Left ventricle myocardium inferior (tissue), 1 donor: Measurements from ENCODE around the gene HEXD. TPM values are rescaled to one million over a fixed set of nuclear protein-coding genes. Genes with fewer than 3 reads are reported as not detected.
A peak's percentile ranks its signal among the peaks of the same experiment; 100 is the strongest.

Source experiments
- DNase-seq: peaks from one replicate; pipeline ENCODE4 v3.0.0-alpha.2; 2020
- H3K27ac ChIP-seq: fragments of 200-600 bp; replicated peaks from 2 replicates; pipeline ENCODE4 v1.8.0; 2021
- H3K27me3 ChIP-seq: fragments of 200-600 bp; 2 replicates; pipeline ENCODE4 v1.8.0; 2021; ENCODE audit warnings: low read depth
- H3K36me3 ChIP-seq: fragments of 200-600 bp; 2 replicates; pipeline ENCODE4 v1.8.0; 2021
- H3K4me1 ChIP-seq: fragments of 200-600 bp; 2 replicates; pipeline ENCODE4 v1.8.0; 2021
- H3K4me3 ChIP-seq: fragments of 200-600 bp; 2 replicates; pipeline ENCODE4 v1.8.0; 2021; ENCODE audit warnings: mild to moderate bottlenecking, moderate library complexity
- H3K9me3 ChIP-seq: fragments of 200-600 bp; replicated peaks from 2 replicates; pipeline ENCODE4 v1.8.0; 2021
- CTCF ChIP-seq: fragments of 200-600 bp; IDR thresholded peaks from 2 replicates; pipeline ENCODE4 v1.8.0; 2021; ENCODE audit warnings: antibody characterized with exemption, mild to moderate bottlenecking, borderline replicate concordance
- intact Hi-C: fragments of 100-400 bp; cut with micrococcal nuclease; formaldehyde crosslinking; loops from one replicate; pipeline ENCODE4 v1.11.0; 2022
- total RNA-seq: library from RNA; stranded (reverse); fragmentation: NEBNext Ultra II Directional; extraction: Animal tissue kit (Norgen Biotek cat#: 25700); gene quantifications from one replicate; pipeline ENCODE4 v1.2.1, GENCODE V29; 2021
- donor health status: DM: no; HTN: yes; CAD: no; lungs with severe emphysema.

HEXD gene
- total RNA-seq, 1 donor from 2014 or later = 14.1 TPM

- Histone ChIP-seq H3K27me3 (no peaks in the 10 kb centered on the region), H3K27ac (peak overlapping the region; percentile 90), H3K4me3 (no peak overlapping the region), H3K4me1 (peaks cover 42% of the 10 kb centered on the region), H3K9me3 (no peaks in the 10 kb centered on the region), H3K36me3 (peaks cover 59% of the 10 kb centered on the region)
- no peak for TF ChIP-seq CTCF
- intact Hi-C loops = no loop called here
- peak; percentile 38 for DNase-seq
Measured at GRCh38 chr17:82487910-82488309, 69.8 kb downstream of the HEXD start.

- Histone ChIP-seq H3K27me3 (no peaks in the 10 kb centered on the region), H3K9me3 (no peaks in the 10 kb centered on the region), H3K27ac (peak overlapping the region; percentile 90), H3K4me3 (no peak overlapping the region), H3K36me3 (peaks cover 47% of the 10 kb centered on the region), H3K4me1 (peaks cover 38% of the 10 kb centered on the region)
- intact Hi-C loops = no loop called here
- no peak for TF ChIP-seq CTCF
- DNase-seq = peak; percentile 79
Measured at GRCh38 chr17:82489117-82489516, 71.0 kb downstream of the HEXD start.

- H3K27ac ChIP-seq = peak overlapping the region; percentile 90
- peaks cover 38% of the 10 kb centered on the region for H3K36me3 ChIP-seq
- no peaks in the 10 kb centered on the region for H3K27me3 ChIP-seq
- no peak for TF ChIP-seq CTCF
- intact Hi-C loops = loop anchor here (10.0 kb wide), 1 partner anchor 65 kb away; no protein-coding TSS in a partner anchor
- no peaks in the 10 kb centered on the region for H3K9me3 ChIP-seq
- no peak for DNase-seq
- H3K4me1 ChIP-seq = peaks cover 38% of the 10 kb centered on the region
- H3K4me3 ChIP-seq = no peak overlapping the region
Measured at GRCh38 chr17:82489851-82490511, 71.8 kb downstream of the HEXD start.

- Histone ChIP-seq H3K27me3 (no peaks in the 10 kb centered on the region), H3K36me3 (peaks cover 31% of the 10 kb centered on the region), H3K27ac (no peak overlapping the region), H3K4me3 (no peak overlapping the region), H3K9me3 (no peaks in the 10 kb centered on the region), H3K4me1 (peaks cover 38% of the 10 kb centered on the region)
- intact Hi-C loops = loop anchor here (10.0 kb wide), 1 partner anchor 64 kb away; no protein-coding TSS in a partner anchor
- DNase-seq = no peak
- TF ChIP-seq CTCF = no peak
Measured at GRCh38 chr17:82490512-82491195, 72.5 kb downstream of the HEXD start.

- no peaks in the 10 kb centered on the region for H3K9me3 ChIP-seq
- no peak overlapping the region for H3K4me3 ChIP-seq
- DNase-seq = no peak
- peaks cover 26% of the 10 kb centered on the region for H3K36me3 ChIP-seq
- H3K4me1 ChIP-seq = peaks cover 40% of the 10 kb centered on the region
- no peaks in the 10 kb centered on the region for H3K27me3 ChIP-seq
- H3K27ac ChIP-seq = no peak overlapping the region
- no peak for TF ChIP-seq CTCF
- intact Hi-C loops = loop anchor here (10.0 kb wide), 1 partner anchor 64 kb away; no protein-coding TSS in a partner anchor
Measured at GRCh38 chr17:82491196-82491530, 73.0 kb downstream of the HEXD start.
